Measurements from ENCODE around the gene PRKCA.
"Not testable (repeated sequence)": the region's sequence is repeated elsewhere in the genome, so short reads cannot be mapped to it uniquely, and the experiment has no call there.

The PRKCA gene

DNA sequence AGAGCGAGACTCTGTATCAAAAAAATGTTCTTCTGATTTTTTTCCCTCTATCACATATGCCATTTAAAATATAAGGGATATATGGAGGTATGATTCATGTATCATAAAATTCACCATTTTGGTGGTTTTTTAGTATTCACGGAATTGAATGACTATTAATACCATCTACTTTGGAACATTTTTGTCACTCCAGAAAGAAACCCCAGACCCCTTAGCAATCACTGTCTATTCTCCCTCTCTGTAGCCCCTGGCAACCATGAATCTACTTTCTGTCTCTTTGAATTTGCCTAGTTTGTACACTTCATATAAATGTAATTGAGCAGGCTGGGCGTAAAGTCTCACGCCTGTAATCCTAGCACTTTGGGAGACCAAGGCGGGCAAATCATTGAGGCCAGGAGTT lies 75.9 kb downstream of the PRKCA start:
- no peak for FAIRE-seq
- no peak for DNase-seq (ENCODE audit: insufficient read length, low spot score)

DNA sequence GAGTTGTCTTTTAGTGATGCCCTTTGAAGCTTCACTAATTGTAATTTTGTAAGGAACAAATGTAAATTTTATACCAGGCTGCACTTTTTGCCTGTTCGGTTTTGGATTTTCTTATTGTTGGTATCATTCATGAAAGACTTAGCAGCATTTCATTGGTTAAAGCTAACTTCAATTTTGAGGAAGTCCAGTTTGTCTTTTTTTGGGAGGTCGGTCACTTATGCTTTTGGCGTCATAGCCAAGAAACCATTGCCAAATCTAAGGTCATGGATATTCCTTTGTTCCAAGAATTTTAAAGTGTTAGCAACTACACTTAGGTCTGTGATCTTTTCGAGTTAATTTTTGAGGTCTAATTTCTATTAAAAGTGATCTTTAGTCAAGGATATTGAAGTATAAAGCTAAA lies 77.1 kb downstream of the PRKCA start:
- no peak for FAIRE-seq

DNA sequence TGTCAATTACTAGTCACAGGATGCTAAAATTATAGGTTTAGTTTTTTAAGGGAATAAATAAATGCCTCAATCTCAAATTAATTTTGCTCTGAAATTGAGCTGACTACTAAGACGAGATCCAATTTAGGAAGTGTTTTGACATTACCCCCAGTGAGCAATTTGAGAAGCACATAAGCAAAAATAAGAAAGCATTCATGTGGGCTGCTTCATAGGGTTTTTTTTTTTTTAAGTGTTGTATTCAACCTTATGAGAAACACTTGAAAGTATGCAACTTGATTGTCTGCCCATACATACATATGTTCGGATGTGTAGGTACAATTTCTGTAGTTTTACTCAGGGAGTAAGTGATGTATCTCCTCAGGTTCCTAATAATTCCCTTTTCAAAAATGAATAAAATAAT lies 77.6 kb downstream of the PRKCA start:
- DNase-seq (ENCODE audit: insufficient read length, low spot score) = no peak
- no peak for FAIRE-seq

More for the DNA sequence above, 77.1 kb downstream of the PRKCA start:
- no peak for DNase-seq (ENCODE audit: insufficient read length, low spot score)

DNA sequence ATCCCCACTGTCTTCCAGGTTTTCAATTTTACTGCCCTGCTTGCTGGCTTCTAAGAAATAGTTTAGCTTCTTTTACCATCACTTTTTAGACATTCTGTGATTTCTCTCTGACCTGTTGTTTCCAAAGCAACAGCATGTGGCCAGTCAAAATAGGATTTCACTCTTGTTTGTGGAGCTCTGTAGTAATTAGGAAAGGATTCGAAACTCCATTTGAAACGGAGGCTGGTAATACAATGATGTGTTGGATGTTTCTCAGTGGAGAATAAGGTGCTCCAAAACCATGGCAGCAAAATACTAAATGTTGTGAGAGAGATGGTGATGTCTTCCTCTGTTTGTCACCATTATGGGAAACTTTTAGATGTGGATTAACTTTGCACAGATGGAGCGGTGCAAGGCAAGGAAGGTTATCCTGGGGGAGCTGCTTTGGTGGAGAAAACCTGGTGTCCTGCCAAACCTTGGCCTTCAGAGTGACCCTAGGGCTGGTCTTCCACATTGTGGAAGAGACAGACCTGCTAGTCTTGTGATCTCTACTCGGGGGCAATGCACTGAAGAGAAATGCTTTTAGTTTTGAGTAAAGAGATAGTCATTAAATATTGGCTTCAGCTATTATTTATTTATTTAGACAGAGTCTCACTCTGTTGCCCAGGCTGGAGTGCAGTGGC lies 79.4 kb downstream of the PRKCA start:
- FAIRE-seq = no peak
- no peak for DNase-seq (ENCODE audit: insufficient read length, low spot score)

DNA sequence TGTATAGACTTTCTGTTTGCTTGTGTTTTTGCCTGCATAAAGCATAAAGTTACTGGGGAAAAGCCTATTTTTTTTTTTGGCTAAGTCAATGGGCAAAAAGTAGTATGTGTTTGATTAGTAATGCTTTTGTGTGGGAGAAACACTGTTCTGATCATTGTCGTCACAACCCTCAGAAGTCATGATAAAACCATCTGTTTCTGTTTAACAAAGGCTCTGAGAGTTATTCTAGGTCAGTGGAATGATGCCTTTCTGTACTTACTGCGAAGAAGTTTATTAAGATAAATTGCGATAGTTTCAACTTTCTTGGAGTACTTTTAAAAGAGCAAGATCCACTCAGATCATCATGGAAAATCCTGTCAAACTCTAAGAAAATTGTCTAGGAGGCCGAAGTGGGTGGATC lies 80.9 kb downstream of the PRKCA start:
- FAIRE-seq (no peak), DNase-seq (ENCODE audit: insufficient read length, low spot score) (no peak)

DNA sequence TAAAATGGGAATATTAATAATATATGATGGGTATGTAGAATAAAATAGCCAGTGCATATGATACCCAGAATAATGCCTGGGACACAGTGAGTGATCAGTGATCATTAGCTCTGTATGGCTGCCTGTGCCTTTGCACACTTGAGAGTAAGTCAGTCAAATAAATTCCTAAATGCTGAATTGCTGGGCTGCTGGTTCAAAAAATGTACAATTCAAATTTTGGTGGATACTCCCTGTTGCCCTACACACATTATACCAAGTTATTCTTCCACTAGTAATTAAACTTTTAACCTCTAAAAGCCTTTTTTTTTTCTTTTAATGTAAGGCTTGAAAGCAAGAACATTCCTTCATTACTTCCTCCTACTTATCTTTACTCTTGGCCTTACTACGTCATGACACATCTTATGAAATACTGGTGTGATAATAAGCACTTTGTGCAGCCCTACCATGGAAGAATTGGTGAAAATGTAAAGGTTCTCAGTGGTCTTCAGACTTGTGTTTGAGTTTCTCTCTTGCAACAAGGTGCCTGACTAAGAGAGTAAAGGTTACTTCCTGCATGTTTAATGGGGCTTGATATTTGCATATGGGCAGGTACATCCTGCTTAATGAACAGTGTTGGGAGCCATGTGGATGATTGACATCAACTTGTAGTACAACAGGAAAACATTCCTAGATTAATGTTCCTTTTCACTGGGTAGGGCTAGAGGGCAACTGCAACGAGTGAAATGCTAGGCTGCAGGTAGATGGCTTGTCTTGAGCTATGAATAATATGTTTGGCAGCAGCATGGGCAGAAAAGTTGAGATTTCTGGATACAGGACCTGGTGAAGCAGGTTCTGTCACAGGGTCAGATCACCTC lies 84.3 kb downstream of the PRKCA start:
- DNase-seq (ENCODE audit: insufficient read length, low spot score) = no peak
- FAIRE-seq = no peak

DNA sequence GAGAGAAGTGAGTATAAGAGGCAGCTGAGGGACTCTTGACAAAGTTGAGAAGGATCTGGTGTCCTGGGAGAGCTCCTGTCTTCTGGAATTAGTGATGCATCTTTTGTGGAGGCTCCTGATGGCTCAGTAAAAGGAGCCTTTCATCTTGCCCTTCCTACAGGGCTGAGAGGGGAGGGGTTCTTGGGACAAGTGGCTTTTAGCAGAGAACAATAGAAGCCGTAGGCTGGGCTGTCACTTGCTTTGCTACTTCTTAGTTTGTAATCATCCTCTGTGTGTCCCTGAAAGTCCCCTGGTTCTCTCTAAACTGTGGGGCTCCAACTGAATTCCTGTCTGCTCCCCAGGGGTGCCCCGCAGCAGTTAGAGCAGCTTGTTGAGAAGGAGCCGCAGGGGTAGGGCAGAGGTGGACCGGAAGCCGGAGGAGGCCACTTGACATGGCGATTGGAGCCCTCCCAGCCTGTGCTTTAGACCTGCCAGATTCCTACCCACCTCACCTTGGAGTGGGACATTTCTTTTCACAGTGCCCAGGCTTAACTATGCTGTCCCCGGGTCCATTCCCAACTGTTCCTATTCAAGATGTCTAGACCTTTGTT lies 85.1 kb downstream of the PRKCA start:
- no peak for FAIRE-seq
- no peak for DNase-seq (ENCODE audit: insufficient read length, low spot score)

DNA sequence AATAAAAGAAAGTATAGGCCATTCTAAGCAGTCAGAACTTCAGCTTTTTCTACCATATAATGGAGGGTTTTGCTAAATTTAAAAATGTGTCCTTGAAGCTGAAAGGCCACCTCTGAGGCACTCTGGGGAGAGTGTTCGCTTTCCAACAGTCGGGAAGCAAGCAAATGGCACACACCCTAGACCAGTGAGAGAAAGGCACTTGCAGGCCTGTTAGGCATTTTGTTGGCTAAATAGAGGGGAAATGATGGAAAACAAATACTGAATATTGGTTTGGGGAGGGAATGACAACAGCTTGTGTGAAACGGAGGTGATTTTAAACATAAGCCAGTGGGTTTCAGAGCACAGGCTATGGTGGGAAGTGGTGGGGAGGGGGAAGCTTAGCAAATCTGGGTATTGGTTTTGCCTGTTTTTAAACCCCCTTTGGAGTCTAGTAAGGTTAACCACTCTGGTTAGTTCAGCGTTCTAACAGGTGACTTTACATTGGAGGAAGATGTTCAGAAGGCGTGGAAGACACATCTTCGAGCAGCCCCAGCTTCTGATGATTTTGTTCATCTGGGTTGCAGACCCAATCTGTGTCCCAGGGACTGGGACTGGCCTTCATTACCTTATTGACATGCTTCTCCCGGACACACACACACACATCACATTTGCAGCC lies 90.5 kb downstream of the PRKCA start:
- DNase-seq (ENCODE audit: insufficient read length, low spot score) (no peak), FAIRE-seq (no peak)

DNA sequence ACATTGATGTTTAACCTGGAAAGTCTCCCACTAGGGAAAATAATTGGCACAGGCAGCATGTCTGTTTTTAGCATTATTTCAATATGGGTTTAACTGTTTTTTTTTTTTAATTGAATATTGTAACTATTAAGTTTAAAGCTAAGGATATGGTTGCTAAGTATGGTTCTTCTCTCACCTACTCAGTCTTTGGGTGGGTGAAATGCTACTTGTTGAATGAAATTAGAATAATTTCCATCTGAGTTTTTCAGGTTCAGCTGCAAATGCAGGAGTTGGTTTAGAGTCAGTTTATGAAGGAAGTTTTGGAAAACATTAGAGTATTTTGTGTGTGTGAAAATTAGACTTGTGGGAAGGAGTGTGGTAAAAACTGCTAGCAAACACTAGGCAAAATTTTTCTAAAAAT lies 93.5 kb downstream of the PRKCA start:
- DNase-seq (ENCODE audit: insufficient read length, low spot score) (no peak), FAIRE-seq (no peak)

DNA sequence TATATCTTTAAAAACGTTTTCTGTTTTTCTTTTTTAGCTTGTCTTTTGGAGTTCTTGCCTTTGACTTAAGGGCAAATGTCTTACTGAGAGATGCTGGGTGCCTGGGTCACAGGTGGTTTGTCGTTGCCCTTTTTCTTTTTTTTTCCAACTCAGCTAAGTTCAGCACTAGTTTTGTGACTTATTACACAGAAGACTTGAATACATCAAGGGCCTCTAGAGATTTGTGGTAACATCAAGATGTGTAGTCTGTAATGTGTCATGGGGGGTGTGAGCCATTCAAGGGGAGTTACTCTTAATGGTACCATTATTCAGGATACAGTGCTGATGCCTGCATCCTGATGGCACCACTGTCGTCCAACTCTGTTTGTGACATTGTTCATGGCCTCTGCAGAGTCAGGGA lies 95.1 kb downstream of the PRKCA start:
- DNase-seq (ENCODE audit: insufficient read length, low spot score) (no peak), FAIRE-seq (no peak)

DNA sequence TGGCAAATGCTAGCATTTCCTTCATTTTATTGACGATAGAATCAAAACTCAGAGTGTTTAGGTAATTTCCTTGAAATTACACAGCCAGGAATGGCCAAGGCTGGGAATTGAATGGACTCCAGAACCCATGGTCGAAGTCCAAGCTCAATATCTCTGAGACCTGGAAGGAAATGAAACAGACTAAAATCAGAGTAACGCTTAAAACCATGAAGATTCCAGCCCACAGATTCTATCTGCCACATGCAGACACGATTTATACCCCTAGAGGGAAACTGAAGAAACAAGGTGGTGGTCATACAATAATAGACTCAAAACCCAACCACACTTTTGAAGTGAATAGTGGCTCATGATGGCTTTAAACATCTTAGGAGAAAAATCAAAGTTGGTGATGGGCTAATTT lies 95.6 kb downstream of the PRKCA start:
- DNase-seq (ENCODE audit: insufficient read length, low spot score) = no peak
- FAIRE-seq = no peak

DNA sequence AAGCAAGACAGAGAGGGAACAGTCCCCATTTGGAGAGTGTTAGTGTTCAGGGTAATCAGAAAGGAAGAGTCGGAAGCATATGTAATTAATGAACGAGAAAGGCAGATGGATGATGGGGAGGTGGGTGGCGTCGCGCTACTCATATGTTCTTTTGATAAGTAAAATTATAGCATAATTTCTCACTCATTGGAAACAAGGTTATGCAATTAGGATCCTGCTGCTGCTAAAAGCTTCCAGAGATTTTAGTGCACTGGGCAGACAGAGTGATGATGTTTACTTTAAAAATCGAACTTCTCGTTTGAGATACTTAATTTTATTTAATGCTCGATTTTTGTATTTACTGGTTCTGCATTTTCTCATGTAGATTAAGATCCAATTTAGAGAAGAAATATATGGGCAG lies 96.2 kb downstream of the PRKCA start:
- DNase-seq (ENCODE audit: insufficient read length, low spot score) (no peak), FAIRE-seq (no peak)

DNA sequence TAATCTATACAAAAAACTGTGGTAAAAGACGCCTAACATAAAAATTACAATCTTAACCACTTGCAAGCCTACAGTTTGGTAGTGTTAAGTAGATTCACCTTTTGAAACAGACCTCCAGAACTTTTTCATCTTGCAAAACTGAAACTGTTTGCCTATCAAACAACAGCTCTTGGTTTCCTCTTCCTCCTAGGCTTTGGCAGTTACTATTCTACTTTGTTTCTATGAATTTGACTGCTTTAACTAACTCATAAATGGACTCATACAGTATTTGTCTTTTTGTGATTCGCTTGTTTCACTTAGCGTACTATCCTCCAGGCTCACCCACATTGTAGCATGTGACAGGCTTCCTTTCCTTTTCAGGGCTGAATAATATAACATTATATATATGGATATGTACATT lies 97.0 kb downstream of the PRKCA start:
- DNase-seq (ENCODE audit: insufficient read length, low spot score) = no peak
- no peak for FAIRE-seq

DNA sequence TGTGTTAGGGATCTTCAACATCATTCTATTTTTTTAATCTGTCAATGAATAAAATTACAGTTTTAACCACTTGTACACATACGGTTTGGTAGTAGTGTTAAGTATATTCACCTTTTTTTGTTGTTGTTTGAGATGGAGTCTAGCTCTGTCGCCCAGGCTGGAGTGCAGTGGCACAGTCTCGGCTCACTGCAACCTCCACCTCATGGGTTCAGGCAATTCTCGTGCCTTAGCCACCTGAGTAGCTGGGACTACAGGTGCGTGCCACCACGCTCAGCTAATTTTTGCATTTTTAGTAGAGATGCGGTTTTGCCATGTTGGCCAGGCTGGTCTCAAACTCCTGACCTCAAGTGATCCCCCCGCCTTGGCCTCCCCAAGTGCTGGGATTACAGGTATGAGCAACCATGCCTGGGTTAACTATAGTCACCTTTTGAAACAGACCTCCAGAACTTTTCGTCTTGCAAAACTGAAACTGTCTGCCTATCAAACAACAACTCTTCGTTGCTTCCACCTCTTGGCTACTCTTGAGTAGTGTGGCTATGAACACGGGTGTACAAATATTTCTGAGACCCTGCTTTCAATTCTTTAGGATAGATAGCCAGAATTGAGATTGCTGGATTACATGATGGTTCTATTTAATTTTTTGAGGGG lies 97.8 kb downstream of the PRKCA start:
- not testable (repeated sequence) for FAIRE-seq

DNA sequence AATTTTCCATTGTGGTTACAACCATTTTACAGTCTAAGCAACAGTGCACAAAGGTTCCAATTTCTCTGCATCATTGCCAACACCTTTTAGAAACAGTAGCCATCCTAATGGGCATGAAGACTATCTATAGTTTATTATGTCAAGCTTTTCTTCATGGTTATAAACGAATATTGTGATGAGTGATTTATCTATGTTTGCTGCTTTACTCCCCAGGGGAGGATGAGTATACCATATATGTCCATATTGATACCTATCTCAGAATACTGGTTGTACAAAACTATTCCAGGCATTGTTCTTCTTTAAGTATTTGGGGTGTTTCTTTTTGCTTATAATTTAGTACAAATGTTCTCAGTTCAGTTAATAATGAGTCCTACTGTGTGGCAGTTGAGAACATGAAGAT lies 98.3 kb downstream of the PRKCA start:
- no peak for FAIRE-seq
- DNase-seq (ENCODE audit: insufficient read length, low spot score) = no peak

More for the DNA sequence above, 97.8 kb downstream of the PRKCA start:
- not testable (repeated sequence) for DNase-seq (ENCODE audit: insufficient read length, low spot score)

DNA sequence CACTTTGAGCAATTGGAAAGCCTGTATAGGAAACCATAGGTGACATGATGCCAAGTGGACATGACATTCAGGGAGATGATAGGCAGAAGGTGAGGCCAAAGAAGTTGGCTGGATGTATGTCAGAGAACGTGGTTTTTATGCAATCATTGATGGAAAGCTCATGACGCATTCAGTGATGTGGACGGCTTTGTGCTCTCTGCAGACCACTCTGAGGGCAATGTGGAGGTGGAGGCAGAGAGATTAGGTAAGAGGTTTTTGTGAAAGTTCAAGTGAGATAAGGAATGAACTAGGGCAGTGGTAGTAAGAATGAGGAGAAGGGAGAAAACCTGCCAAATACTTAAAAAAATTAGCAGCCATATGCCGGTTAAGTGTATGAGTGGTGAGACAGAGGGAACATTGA lies 99.0 kb downstream of the PRKCA start:
- DNase-seq (ENCODE audit: insufficient read length, low spot score) (no peak), FAIRE-seq (no peak)

DNA sequence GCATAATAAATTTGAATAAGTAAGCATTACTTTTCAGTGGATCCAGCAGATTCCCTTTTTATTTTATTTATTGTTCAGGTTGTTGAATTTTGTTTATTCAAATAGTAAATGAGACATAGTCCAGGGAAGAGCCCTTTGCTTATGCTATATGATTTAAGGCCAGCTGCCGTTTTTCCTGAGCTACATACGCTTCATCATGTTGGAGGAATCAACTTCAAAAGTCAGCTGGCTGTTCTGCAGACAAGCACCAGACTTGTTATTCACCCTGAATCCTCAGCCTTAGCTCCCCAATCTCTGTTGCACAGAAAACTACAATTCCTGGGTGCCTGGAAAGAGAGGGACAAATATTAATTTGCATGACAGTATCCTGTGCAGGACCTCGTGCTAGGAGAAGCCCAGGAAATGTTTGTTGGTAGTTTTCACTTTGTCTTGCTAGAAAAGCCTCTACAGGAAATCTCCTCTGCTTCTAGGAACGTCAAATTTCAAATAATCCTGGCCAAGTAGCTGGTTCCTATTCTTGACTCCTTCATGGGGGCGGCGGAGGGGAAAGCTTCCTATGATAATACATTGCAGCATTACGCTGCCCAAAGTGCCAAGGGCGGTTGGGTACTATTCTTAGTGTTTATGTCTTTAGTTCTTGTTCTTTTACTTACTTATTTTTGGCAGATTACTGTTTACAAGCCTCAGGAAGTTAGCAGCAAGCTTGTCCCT lies 101.6 kb downstream of the PRKCA start:
- no peak for FAIRE-seq
- no peak for DNase-seq (ENCODE audit: insufficient read length, low spot score)

DNA sequence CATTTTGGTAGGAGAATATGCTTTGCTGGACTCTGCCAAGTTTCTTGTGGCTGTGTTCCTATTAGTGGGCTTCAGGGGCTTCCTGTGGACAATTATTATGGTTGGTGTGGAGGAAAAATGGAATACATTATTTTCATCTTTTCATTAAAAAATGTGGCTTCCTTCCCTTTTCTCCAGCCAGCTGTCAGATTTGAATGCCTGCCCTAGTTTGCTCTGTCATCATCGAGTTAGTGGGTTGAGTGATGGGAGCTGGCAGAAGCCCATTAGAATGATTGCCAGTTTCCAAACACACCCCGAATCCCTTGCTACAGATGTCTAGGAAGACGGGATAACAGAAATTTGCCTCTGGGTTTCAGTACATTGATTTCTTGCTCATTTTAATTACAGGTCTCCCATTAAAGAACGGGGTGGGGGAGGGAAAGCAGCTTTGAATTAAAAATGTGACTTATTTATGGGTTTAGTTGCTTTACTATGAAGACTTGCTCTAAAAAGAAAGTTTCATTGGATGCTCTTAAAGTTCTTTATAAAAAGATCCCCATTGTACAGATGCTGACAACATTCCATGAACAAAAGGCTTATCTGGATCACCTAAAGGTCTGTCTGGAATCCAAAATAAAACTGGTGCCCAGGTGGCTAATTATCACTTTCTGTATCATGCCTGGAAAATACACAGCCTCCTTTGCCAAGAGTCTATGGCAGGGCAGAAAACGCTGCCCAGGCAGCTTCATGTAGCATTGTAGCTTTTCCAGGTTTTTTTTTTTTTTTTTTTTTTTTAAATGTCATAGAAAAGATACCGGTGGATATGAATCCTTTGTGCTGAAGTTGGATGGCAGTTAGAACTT lies 103.6 kb downstream of the PRKCA start:
- FAIRE-seq (no peak), DNase-seq (ENCODE audit: insufficient read length, low spot score) (no peak)
